ENCODE measurements around the gene FALEC. TPM values are rescaled to one million over a fixed set of nuclear protein-coding genes. Genes with fewer than 3 reads are reported as not detected.

Gene FALEC
- total RNA-seq, 1 donor from 2014 or later = 0.44 TPM

GRCh38 chr1:150582371-150582770 is 66.8 kb downstream of the FALEC start:
- peaks cover 16% of the 10 kb centered on the region for H3K36me3 ChIP-seq
- no peak overlapping the region for H3K4me3 ChIP-seq
- peaks cover 25% of the 10 kb centered on the region for H3K4me1 ChIP-seq
- no peak for DNase-seq
- H3K27me3 ChIP-seq (ENCODE audit: low read depth) = no peaks in the 10 kb centered on the region
- TF ChIP-seq CTCF (IDR thresholded peaks at IDR 0.05; ENCODE audit: borderline replicate concordance) = no peak
- intact Hi-C loops (cut with micrococcal nuclease) = no loop called here
- H3K27ac ChIP-seq (replicated peaks) = peak overlapping the region; percentile 18
- H3K9me3 ChIP-seq (replicated peaks) = no peaks in the 10 kb centered on the region

Small RNA genes lying within 50 kb of the gene (microRNA-seq; reads per million reads assigned to microRNA genes)
- gene MIR4257 (not detected), gene MIR6878 (not detected)

Other genes with a start within 250 kb of the FALEC start
- gene APH1A, start 246.7 kb upstream of the FALEC start, total RNA-seq = 49.3 TPM
- 9.0 TPM for gene C1orf54, start 243.0 kb upstream of the FALEC start, total RNA-seq
- 8.7 TPM for gene CIART, start 233.2 kb upstream of the FALEC start, total RNA-seq
- 72.5 TPM for gene MRPS21, start 221.9 kb upstream of the FALEC start, total RNA-seq
- gene PRPF3, start 194.2 kb upstream of the FALEC start, total RNA-seq = 19.3 TPM
- gene RPRD2, start 151.6 kb upstream of the FALEC start, total RNA-seq = 22.9 TPM
- 32.2 TPM for gene TARS2, start 28.3 kb upstream of the FALEC start, total RNA-seq
- gene ECM1, start 7.6 kb upstream of the FALEC start, total RNA-seq = 20.1 TPM
- 46.3 TPM for gene ADAMTSL4, start 33.7 kb downstream of the FALEC start, total RNA-seq
- 97.0 TPM for gene MCL1, start 63.9 kb downstream of the FALEC start, total RNA-seq
- gene ENSA, start 113.9 kb downstream of the FALEC start, total RNA-seq = 129 TPM
- gene GOLPH3L, start 181.4 kb downstream of the FALEC start, total RNA-seq = 16.9 TPM
- not detected for gene HORMAD1, start 205.1 kb downstream of the FALEC start, total RNA-seq